Stimulated activated CD8-positive, alpha-beta memory T cell treated with anti-CD3 and anti-CD28 coated beads, Interleukin-7, amount 100 ng/mL, for 24 hours (primary cell): ENCODE measurements around the gene PLEK2.
A peak's percentile ranks its signal among the peaks of the same experiment; 100 is the strongest.
"Not testable (repeated sequence)": the region's sequence is repeated elsewhere in the genome, so short reads cannot be mapped to it uniquely, and the experiment has no call there.

Experiments used
- DNase-seq: peaks from one replicate; pipeline ENCODE4 v3.0.0-alpha.2; 2020; ENCODE audit warnings: low read depth

The PLEK2 gene

GRCh38 chr14:67428501-67429031 is 16.6 kb upstream of the PLEK2 start:
- no peak for DNase-seq

- peak; percentile 30 for DNase-seq
These were observed 15.1 kb upstream of the PLEK2 start for GRCh38 chr14:67426983-67427606.

- no peak for DNase-seq
These were observed 14.2 kb upstream of the PLEK2 start for GRCh38 chr14:67426161-67426560.

GRCh38 chr14:67425608-67426007 is 13.6 kb upstream of the PLEK2 start:
- DNase-seq, result no peak

GRCh38 chr14:67424539-67424938 is 12.6 kb upstream of the PLEK2 start:
- DNase-seq, result no peak

GRCh38 chr14:67423424-67423823 is 11.5 kb upstream of the PLEK2 start:
- DNase-seq, result no peak

GRCh38 chr14:67421356-67422224 is 9.6 kb upstream of the PLEK2 start:
- no peak for DNase-seq

GRCh38 chr14:67420102-67420739 is 8.3 kb upstream of the PLEK2 start:
- no peak for DNase-seq

- no peak for DNase-seq
These were observed 6.6 kb upstream of the PLEK2 start for GRCh38 chr14:67418401-67419191.

- no peak for DNase-seq
These were observed 5.7 kb upstream of the PLEK2 start for GRCh38 chr14:67417633-67418032.

- no peak for DNase-seq
These were observed 4.8 kb upstream of the PLEK2 start for GRCh38 chr14:67416810-67417209.

GRCh38 chr14:67416085-67416484 is 4.1 kb upstream of the PLEK2 start:
- DNase-seq, result no peak

GRCh38 chr14:67415610-67416009 is 3.6 kb upstream of the PLEK2 start:
- not testable (repeated sequence) for DNase-seq

- no peak for DNase-seq
These were observed 2.1 kb upstream of the PLEK2 start for GRCh38 chr14:67413806-67414769.

- no peak for DNase-seq
These were observed 595 bp downstream of the PLEK2 start for GRCh38 chr14:67411370-67411769.

GRCh38 chr14:67410313-67410712 is 1.7 kb downstream of the PLEK2 start:
- DNase-seq, result no peak

- no peak for DNase-seq
These were observed 2.5 kb downstream of the PLEK2 start for GRCh38 chr14:67409461-67409860.

- DNase-seq, result not testable (repeated sequence)
These were observed 3.7 kb downstream of the PLEK2 start for GRCh38 chr14:67408122-67408801.

GRCh38 chr14:67405771-67406170 is 6.2 kb downstream of the PLEK2 start:
- no peak for DNase-seq

- DNase-seq, result no peak
These were observed 11.5 kb downstream of the PLEK2 start for GRCh38 chr14:67400434-67400833.
